Fibroblast of skin of left quadriceps (primary cell): Measurements from ENCODE around the gene FAM135A.
"Not testable (repeated sequence)": the region's sequence is repeated elsewhere in the genome, so short reads cannot be mapped to it uniquely, and the experiment has no call there.

ENCODE experiments used
- DNase-seq, 2 experiments: peaks; one replicate each; pipeline ENCODE4 v3.0.0-alpha.2; 2013; ENCODE audit warnings: low read depth in 2 of 2

Gene FAM135A

DNA sequence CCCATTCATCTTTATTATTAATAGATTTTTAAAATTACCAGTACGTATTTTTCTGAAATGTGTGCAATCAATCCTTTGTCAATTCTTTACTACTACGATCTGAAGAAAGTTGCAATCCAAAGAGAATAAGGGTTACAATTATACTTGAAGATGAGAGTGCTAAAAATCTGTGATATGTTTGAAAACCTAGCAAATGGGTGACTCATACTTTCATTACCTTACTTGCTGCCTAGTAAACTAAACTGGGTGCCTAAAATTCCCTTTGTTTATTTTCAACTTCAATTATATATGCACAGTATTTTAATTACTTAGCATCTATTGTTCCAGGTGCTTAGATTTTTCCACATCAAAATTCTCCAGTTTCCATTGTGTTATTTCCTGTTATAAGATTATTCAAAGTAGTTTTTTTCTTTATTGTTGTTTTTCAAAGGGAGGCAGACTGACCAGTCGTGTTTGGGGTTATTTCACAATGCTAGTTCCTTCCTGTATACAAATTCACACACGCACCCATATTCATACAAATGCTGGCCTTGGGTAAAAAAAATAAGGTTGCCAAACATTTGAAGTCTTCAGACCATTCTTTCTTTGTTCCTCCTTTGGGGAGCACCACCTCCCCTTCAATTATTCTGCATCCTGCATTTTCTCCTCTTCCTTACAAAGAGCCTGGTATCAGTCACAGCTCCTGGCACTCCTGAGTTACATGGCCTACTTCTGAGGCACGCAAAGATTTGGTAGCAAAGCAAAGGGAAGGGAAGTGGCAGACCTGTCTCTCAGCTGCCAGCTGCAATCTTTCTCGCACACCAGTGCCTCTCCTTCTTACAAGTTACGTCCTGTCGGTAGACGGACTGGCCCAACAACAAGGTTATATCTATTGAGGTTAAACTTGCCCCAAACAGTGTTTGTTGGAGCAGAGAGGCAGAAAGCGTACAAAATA is 16.2 kb upstream of the FAM135A start:
- no peak for DNase-seq

DNA sequence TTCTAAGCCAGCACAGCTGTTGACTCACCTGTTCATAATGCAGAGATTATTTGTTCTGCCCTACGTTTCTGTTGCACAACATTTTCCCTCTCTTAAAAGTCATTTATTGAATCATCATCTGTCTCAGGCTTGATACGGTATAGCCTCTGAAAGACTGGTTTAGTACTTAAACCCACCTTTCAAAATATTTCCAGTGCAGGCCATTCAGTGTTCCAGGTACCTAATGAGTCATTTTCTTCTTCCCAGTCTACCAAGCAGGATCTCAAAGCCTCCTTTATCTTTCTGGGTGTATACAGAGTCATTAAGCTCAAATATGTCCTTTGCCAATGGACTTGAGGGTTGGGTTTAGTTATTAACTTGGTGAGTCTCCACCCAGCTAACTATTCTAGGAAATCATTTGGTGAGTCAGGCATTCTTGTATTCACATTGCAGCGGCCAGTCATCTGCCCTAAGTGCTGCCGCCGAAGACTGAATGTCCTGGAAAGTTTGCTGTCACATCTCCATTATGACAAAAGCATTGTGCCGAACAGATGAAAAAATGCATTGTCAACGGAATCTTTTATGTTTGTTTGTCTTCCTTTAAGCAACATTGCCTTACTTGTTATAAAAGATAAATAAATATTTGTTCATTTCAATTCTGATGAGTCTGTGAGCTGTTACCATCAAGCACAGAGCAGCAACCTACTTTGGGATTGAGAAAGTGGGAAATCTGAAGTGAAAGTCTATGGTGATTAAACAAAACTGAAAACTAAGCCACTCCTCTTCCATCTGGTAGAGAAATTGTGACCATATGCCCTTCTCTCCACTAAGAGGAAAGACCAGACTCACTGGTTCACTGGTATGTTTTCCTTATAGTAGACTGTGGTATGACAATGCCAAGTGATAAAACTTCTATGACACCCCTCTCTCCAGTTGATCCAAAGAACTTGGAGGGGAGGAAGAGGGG is 14.3 kb upstream of the FAM135A start:
- no peak for DNase-seq

DNA sequence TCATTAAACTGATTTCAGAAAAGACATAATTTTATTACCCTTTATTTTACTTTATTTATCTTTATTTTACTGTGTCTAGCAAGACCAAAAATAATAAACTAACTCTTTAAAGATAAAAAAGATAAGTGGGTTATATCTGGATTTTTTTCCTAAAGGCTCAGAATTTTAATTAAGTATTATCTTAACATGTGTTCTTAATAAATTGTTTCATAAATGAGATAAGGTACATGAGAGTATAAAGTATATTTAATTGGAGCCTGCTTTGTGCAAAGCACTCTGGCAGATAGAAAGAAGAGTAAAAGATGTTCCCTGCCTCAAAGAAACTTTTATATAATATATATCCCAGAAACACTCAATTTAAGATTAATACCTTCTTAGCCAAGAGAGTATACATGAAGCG is 8.7 kb upstream of the FAM135A start:
- no peak for DNase-seq

DNA sequence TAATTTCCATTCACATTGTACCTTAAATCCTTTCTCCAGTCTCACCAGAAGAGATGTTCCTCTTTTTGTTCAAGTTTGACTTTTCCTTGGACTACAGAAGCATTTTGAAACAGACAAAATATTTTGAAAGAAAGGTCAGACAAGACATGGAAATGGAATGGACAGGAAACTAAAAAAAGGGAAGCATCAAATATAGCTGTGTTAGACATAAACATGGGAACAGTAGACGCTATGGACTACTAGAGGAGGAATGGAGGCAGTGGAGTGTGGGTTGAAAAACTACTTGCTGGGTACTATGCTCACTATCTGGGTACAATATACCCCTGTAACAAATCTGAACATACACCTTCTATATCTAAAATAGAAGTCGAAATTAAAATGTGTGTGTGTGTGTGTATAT is 4.1 kb upstream of the FAM135A start:
- DNase-seq: no peak

DNA sequence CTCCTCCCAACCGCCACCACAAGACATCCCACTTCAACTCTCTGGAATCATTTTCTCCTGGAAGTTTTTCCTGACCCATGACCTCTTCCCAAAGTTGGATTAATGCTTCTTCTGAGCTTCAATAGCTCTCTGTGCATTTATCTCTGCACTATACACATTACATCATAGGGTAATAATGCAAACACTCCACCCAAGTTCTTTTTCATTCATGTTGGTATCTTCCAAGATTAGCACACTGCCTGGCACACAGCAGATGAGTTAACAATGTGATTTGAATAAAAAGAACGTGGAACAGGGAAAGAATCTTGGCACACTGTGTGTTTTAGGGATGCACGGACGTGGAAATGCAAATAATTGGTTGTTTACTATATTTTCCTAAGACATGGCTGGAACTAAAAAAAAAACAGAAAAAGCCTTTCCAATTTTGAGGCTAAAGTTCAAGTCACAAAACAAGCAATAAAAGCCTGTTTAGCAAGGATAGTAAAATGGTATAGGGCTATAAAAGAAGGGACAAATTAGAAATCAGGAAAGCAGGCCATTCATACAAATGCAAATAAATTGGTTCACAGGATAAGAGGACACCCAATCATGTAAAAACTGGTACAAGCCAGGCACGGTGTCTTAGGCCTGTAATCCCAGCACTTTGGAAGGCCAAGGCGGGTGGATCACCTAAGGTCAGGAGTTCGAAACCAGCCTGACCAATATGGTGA is 1.6 kb upstream of the FAM135A start:
- no peak for DNase-seq

DNA sequence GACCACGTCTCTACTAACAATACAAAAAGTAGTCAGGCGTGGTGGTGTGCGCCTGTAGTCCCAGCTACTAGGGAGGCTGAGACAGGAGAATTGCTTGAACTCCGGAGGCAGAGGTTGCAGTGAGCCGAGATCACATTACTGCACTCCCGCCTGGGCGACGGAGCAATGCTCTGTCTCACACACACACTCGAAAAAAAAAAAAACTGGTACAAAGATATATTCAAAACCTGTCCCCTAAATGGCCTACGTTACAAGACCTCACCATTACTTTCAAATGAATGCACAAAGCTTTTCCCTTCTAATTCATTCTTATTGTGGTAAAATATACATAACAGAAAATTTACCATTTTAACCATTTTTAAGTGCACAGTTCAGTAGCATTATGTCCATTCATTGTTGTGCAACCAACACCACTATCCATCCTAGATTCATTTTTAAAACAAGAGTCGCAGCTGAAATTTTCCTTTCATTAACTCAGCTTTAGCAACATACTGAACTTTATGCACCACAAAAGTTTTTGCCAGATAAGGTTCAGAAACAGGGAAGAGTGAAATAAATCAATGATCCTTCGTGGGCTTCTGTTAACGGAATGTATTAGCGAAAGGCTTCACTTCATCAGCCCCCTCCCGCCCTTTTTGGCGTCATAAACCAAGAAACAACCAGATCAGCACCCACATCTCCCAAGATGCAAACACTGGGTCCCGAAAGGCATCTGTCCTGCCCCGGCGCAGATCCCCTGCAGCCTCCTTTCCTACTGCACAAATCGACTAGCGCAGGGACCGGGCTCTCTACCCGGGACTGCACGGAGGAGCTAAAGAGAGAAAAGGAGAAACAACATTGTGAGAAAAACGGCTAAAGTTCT is 825 bp upstream of the FAM135A start:
- DNase-seq: no peak

DNA sequence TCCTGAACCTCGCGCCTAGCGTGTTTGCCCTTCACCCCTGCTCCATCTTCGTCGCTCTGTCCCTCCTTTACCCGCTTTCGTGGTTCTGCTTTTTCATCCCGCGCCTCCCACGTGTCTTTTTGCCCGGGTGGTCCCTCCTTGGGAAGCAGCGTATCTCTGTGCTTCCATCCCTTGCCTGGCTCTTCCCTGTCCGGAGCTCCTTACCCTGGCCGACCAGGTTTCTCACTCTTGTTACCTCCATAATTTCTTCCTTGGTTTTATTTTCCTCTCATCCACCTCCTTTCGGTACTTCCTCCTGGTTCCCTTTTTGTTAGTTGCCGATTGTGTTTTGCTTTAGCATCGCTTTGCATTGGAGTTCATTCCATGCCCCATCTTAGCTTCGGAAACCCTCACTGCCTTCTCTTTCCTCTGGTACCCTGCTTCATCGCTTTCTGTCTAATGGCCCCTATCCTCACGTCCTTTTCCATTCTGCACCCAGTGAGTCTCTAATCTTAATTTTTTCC is 735 bp downstream of the FAM135A start:
- DNase-seq: no peak

DNA sequence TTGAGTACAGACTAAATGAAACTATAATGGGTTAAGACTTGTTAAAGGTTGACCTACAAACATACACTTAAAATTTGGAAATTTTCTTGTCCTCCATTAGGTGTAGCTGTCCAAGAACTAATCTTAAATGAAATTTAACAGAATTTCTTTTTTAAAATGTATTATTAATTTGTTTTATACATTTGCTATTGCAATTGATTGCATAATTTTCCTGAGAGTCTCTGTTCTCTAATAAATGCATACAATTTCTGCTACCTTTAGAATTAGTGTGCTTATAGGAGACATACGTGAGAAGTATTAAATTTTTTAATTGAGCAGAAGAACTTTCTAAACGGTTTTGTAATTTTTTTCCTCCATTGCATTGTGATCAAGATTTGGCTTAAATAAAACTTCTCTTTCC is 1.5 kb downstream of the FAM135A start:
- no peak for DNase-seq

DNA sequence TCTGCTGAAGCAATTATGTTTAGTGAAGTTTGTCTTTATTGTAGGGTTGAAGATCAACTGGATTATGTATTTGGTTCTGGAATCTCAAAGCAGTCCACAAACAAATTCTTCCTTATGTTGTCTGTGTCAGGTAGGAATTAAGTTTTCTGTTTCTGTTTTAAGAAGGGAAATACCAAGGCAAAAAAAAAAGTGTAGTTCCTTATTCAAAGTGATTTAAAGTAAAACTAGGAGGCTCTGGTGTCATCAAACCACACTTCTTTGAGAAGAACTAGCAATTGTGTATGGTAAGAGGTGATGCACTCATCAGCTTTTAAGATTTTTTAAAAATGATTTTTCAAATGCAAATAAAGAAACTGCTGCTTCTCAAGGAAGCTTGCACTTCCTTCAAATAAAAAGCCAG is 1.9 kb downstream of the FAM135A start:
- no peak for DNase-seq

DNA sequence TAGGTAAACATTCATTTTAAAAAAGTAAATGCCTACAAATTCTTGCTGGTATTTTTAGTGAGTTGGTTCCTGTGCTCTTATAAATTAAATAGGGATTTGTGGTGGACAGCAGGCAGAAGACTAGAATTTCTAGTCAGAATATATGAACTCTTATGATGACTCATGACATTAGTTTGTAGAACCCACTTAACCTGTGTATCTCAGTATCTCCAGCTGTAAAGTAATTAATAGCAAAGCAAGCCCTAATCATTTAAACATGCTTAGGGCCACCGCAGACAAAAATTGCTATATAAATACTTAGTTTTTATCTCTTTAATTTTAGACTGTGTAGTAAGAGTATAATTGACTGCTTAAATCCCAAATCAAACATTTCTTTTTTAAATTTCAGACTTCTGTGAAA is 2.4 kb downstream of the FAM135A start:
- DNase-seq: no peak

DNA sequence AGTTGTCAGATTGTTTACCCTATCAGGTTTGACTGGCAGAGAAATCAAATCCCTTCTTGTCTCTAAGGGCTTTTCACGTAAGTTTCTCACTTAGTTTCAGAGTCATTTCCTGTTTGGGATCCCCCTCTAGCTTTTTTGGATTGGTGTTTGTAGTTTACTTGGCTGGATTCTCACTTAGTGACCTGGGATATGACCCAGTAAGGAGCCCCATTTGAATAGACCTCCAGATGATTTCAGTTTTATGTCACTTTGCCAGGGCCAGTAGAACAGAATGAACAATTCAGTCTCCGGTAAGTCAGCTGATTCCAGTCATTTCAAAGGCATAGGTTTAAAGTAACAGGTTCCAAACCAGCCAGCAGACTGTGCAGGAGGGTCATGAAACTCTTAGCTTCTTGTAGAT is 8.2 kb downstream of the FAM135A start:
- no peak for DNase-seq

DNA sequence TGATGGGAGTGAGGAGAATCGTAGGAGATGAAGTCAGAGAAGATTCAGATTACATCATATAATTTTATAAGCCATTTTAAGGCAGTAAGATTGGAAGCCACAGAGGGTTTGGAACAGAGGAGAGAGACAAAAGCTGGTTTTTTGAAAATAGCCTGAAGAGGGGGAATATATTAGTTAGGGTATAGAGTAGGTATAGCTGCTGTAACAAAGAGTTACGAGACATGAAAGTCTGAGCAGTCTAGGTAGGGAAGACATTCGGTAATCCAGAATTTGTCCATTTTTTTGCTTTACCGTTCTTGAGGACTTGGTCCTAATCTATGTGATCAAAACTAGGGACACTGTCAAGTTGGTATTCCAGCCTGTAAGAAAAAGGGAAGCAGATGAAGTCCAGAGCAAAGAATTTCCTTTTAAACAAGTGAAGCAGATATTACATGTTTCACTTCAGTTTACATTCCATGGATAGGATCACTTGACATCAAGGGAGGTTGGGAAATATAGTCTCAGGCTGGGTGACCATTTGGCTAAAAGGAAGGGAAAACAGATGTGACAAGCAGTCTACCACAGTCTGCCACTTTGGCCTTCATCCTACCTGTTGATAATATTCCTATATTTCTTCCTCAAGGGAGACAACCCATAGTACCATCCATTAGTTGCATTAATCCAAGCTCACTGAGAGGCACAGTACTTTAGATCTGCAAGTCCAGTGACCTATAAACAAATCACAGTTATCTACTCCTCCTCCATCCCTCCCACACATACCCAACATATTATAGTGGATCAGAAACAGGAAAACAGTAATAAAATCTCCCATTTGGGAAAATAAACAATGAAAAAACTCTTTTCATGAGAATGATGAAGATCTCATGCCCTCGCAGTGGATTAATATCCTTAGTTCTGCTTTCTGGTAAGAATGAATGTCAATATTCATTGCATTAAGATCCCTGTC is 10.2 kb downstream of the FAM135A start:
- no peak for DNase-seq

DNA sequence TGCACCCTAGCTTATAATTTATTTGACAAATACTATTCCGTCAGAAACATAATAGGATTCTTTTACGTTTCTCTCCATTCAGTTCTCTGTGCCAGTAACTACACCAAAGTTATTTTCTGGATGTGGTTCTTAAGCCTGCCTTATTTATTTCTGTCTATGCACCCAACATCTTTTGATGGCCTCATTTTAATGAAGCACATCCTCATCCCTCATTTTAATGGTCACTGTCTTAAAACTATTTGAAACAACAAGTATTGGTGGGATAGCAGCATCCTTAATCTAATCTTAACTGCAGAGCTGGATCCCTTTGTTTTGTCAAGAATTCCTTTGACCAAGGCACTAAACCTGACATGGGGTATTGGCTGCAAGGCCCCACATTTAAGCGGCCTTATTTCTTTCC is 11.0 kb downstream of the FAM135A start:
- no peak for DNase-seq

DNA sequence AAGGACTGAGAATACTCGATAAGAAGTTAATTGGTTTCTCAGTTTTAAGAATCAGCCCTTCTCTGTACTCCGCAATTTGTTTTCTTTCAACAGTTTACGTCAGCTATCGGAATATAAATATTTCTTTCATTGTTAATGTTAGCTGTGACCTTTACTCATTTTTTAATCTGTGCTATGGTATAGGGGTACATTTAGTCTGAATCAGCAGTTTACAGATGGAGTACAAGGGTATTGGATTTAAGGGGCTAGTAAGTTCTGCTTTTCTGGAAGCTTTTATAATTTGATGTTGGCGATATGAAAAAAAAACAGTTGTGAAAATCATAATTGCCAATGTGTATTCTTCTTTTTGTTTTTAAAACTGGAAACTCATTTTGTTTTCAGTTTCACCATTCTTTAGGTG is 23.0 kb downstream of the FAM135A start:
- no peak for DNase-seq

DNA sequence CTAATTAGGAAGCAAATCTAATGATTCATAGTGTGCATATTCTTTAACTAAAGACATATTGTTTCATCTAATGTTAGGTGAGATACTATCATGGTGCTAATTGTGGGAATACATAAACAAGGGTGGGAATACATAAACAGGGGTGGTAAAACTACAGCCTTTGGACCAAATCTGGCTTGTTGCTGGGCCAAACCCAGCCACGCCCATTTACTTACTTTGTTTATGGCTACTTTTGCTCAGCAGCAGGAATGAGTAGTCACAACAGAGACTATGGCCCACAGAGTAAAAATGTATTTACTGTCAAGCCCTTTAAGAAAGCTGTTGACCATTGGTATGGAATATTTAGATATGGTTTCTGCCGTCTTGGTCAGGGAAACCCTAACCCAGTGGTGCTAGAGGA is 31.7 kb downstream of the FAM135A start:
- no peak for DNase-seq

DNA sequence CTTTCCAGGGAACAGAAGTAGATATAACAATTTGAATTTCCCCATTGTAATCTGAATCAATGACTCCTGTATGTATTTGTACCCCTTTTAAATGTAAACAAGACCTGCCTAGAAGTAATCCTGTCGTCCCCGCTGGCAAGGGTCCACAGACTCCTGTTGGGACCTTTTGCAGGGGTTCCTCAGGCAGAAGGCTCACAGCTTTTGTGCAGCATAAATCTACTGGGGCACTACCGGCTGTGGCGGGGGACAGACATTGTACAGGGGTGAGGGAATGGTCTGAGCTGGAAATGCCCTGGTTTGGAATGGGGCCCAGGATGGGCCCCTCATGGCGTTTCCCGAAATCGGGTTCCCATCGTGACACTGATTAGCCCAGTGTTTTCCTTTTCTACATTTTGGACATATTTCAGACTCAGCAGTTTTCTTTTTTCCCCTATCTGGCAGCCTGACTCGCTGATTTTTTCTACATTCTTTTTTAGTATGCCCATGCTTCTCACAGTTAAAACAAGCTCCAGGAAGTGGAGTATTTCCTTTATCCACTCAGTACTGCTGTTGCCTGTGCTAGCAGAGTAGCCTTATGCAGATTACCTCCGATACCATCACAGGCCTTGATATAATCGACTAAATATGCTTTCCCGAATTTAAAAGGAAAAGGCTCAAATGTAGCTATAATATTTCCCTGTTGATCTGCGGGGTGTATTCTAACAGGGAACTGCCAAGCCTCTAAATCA is 34.2 kb downstream of the FAM135A start:
- not testable (repeated sequence) for DNase-seq

DNA sequence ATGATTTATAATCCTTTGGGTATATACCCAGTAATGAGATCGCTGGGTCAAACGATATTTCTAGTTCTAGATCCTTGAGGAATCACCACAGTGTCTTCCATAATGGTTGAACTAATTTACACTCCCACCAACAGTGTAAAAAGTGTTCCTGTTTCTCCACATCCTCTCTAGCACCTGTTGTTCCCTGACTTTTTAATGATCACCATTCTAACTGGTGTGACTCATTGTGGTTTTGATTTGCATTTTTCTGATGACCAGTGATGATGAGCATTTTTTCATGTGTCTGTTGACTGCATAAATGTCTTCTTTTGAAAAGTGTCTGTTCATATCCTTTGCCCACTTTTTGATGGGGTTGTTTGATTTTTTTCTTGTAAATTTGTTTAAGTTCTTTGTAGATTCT is 40.6 kb downstream of the FAM135A start:
- DNase-seq: not testable (repeated sequence)

DNA sequence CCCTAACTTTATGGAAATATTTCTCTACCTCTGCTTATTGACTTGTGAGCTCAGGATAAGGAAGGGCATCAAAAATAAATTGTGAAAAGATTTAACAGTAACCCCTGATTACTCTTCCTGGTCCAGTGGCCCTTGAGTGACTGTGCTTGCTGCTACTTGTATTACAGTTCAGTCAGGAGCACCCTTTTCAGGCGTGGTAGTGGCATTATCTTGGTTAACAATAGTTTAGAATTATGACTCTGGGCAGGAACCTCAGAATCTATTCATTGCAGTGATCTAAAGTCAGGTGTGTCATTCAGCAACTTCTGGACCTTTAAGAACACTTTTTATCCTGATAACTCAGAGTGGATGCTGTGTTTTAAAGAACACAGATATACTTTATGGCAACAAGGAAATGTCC is 43.4 kb downstream of the FAM135A start:
- no peak for DNase-seq

DNA sequence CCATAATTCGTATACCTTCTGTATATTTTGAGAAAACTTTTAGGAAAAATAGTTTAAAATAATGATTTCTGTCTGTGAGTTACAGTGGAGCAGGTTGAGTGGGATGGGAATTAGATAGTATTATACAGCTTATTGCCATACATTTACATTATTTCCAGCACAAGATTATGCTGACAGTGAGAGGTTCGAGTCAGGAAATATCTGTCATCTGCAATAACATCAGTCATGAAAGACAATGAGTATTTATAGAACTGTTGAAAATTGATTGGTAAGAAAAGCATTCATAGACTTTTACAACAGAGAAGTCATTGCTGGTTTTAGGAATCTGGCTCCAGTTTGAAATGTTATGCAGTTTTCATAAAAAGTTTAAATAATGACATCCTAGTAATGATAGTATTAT is 45.9 kb downstream of the FAM135A start:
- no peak for DNase-seq
